ENCODE measurements around the gene OASL. TPM values are rescaled to one million over a fixed set of nuclear protein-coding genes. Genes with fewer than 3 reads are reported as not detected.

Gene OASL
- total and polyA plus RNA-seq, 2 experiments from 2014 or later, result not detected

GRCh38 chr12:121011820-121012219, 27.2 kb downstream of the OASL start:
- Histone ChIP-seq H3K4me1 (ENCODE audit: low read depth) (peaks cover 5% of the 10 kb centered on the region), H3K27me3 (no peaks in the 10 kb centered on the region), H3K9me3 (ENCODE audit: low read depth) (no peaks in the 10 kb centered on the region), H3K27ac (no peak overlapping the region), H3K4me3 (no peak overlapping the region), H3K36me3 (peaks cover 4% of the 10 kb centered on the region)
- DNase-seq (ENCODE audit: low read depth in 1 of 2, low spot score in 1 of 2), result no peak
- TF ChIP-seq CTCF (IDR thresholded peaks at IDR 0.05; ENCODE audit: low read depth, low read length), result no peak

GRCh38 chr12:121010860-121011259, 28.2 kb downstream of the OASL start:
- no peak for TF ChIP-seq CTCF (IDR thresholded peaks at IDR 0.05; ENCODE audit: low read depth, low read length)
- no peaks in the 10 kb centered on the region for H3K9me3 ChIP-seq (ENCODE audit: low read depth)
- H3K4me3 ChIP-seq, result no peak overlapping the region
- H3K27me3 ChIP-seq, result no peaks in the 10 kb centered on the region
- DNase-seq (ENCODE audit: low read depth in 1 of 2, low spot score in 1 of 2), result no peak
- peaks cover 4% of the 10 kb centered on the region for H3K36me3 ChIP-seq
- no peak overlapping the region for H3K27ac ChIP-seq
- H3K4me1 ChIP-seq (ENCODE audit: low read depth), result peaks cover 5% of the 10 kb centered on the region

- peak; percentile 52 to 67 for DNase-seq (ENCODE audit: low read depth in 1 of 2, low spot score in 1 of 2)
- H3K36me3 ChIP-seq, result peaks cover 4% of the 10 kb centered on the region
These were observed 29.3 kb downstream of the OASL start for GRCh38 chr12:121009741-121010140.

GRCh38 chr12:121008347-121009098, 30.5 kb downstream of the OASL start:
- no peak for TF ChIP-seq CTCF (IDR thresholded peaks at IDR 0.05; ENCODE audit: low read depth, low read length)
- peaks cover 9% of the 10 kb centered on the region for H3K36me3 ChIP-seq
- no peak overlapping the region for H3K4me3 ChIP-seq

More at GRCh38 chr12:121009741-121010140, 29.3 kb downstream of the OASL start:
- Histone ChIP-seq H3K9me3 (ENCODE audit: low read depth) (no peaks in the 10 kb centered on the region), H3K4me1 (ENCODE audit: low read depth) (no peaks in the 10 kb centered on the region), H3K27ac (no peak overlapping the region), H3K4me3 (no peak overlapping the region), H3K27me3 (no peaks in the 10 kb centered on the region)
- TF ChIP-seq CTCF (IDR thresholded peaks at IDR 0.05; ENCODE audit: low read depth, low read length), result peak; percentile 52

GRCh38 chr12:121005346-121005815, 33.7 kb downstream of the OASL start:
- no peaks in the 10 kb centered on the region for H3K4me1 ChIP-seq (ENCODE audit: low read depth)
- peak; percentile 54 to 64 for DNase-seq (ENCODE audit: low read depth in 1 of 2, low spot score in 1 of 2)
- TF ChIP-seq CTCF (IDR thresholded peaks at IDR 0.05; ENCODE audit: low read depth, low read length), result peak; percentile 75
- H3K27ac ChIP-seq, result no peak overlapping the region
- no peak overlapping the region for H3K4me3 ChIP-seq
- H3K27me3 ChIP-seq, result no peaks in the 10 kb centered on the region
- peaks cover 7% of the 10 kb centered on the region for H3K36me3 ChIP-seq
- no peaks in the 10 kb centered on the region for H3K9me3 ChIP-seq (ENCODE audit: low read depth)

More at GRCh38 chr12:121008347-121009098, 30.5 kb downstream of the OASL start:
- Histone ChIP-seq H3K27me3 (no peaks in the 10 kb centered on the region), H3K27ac (no peak overlapping the region), H3K4me1 (ENCODE audit: low read depth) (no peaks in the 10 kb centered on the region), H3K9me3 (ENCODE audit: low read depth) (no peaks in the 10 kb centered on the region)
- no peak for DNase-seq (ENCODE audit: low read depth in 1 of 2, low spot score in 1 of 2)
